HG03460 (cell line): ENCODE data around the gene PFKFB1.
"Not testable (repeated sequence)": the region's sequence is repeated elsewhere in the genome, so short reads cannot be mapped to it uniquely, and the experiment has no call there.

Experiments
- ATAC-seq: cut with Tn5 transposase; IDR thresholded peaks from one replicate; pipeline ENCODE4 v1.9.1; 2021; ENCODE audit not compliant: unreplicated experiment

The PFKFB1 gene

DNA sequence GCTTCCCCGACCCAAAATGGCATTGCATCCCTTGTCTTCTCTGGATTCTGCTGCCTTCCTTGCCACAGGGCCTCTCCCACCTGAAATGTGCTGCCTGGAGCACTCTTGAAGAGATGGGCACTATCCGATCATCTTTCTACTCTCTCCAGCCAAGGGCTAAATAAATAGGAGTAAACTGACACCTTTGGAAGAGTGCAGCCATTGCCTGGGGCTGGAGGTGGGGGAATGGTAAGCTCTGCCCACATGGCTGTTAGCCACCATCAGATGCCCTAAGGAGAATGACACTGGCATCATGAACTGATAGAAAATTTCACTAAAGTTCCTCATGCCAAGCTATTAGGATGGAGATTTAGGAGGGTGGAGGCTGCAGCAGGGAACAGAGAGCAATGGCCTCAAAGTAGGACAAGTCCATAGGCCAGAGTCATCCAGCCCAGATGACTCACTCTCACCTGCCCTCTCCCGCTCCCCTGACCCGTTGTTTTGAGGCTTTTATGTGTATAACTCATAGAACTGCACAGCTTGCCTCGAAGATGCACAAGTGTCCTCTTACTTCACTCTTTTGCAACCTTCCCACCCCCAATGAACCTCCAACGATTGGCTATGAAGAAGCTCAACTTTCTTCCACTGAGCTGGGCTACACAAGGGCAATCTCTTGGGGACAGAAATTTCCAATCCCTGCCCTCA lies 822 bp upstream of the PFKFB1 start:
- no peak for ATAC-seq

DNA sequence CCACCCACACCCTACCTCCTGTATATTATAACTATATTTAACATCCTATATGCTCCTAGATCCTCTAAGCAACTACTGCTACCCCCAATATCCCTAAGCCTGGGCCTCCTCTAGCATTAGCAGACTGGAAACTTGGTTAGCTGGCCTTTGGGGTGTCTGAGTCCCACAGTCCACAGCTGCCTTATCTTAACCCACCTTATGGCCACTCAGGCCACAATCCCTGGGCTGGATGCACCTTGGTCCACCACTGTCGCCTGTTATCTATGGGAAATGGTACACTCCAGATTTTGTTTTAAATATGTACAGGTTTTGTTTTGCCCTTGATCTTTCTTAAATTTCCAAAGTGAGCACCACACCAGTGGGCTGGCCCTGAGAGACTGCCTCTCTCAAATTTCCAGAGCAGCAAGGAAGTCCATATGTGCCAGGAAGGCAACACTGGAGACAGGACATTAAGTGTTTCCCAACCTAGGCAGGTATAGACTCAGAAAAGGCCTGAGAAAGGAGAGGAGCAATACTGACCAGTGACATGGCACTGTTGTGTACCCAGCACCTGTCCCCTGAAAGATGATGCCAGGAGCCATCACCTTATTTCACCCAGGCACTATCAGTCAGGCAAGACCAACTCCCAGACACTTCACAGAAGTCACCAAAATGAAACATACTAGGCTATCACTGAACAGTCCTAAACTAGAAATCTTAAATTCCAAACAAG lies 921 bp downstream of the PFKFB1 start:
- no peak for ATAC-seq

DNA sequence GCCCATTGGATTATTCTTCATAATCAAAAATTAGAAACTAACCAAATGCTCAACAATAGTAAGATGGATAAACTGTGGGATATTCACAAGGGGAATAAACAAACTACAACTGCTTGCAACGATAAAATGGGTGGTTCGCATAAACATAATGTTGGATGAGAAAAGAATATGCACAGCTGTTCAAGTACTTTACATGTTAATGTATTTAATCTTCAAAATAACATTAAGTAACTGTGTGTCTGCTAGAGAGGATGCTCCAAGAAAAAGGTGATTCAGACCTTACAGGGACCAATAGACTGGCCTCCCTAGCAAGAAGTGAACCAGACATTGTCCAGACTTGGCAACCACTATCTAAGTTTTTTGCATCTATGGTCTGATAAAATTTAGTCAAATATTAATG lies 2.3 kb downstream of the PFKFB1 start:
- no peak for ATAC-seq

DNA sequence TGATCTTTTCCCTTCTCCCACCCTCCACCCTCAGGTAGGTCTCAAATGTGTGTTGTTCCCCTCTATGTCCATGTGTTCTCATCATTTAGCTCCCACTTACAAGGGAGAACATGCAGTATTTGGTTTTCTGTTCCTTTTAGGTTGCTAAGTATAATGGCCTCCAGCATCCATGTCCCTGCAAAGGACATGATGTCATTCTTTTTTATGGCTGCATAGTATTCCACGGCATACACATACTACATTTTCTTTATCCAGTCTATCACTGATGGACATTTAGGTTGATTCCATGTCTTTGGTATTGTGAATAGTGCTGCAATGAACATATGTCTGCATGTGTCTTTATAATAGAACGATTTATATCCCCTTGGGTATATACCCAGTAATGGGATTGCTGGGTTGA lies 10.7 kb downstream of the PFKFB1 start:
- not testable (repeated sequence) for ATAC-seq

DNA sequence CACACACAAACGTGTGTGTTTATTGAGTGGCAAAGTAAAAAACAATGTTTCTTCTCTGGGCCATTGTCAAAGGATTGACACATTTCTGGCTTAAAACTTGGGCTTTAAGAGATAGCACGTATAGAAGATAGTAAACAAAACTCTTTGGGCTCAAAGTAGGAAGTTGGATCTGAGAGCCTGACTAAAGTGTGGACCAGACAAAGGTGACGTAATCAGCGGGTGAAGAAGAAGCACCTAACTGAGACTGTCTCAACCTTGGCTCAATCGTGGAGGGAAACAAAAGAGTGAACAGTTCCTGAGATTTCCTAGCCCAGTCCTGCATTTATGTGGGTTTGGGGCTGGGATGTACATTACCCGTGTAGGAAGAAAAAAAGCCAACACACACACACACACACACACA lies 13.7 kb downstream of the PFKFB1 start:
- no peak for ATAC-seq

DNA sequence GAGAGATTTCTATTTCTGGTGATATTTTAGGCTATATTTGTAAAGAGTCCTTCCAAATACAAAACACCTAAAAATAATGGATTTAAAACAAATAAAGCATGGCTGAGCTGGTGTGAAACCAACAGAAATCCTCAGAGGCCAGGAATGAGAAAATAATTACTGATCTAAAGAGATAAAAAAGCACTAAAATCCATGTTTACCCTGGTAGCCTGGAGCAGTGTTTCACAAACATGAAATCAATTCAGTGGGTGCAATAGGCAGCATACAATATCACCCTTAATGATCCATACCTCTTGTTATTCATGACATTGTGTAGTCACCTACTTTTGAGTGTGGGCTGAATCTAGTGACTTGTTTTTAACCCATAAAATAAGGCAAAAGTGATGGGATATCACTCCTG lies 14.6 kb downstream of the PFKFB1 start:
- no peak for ATAC-seq

DNA sequence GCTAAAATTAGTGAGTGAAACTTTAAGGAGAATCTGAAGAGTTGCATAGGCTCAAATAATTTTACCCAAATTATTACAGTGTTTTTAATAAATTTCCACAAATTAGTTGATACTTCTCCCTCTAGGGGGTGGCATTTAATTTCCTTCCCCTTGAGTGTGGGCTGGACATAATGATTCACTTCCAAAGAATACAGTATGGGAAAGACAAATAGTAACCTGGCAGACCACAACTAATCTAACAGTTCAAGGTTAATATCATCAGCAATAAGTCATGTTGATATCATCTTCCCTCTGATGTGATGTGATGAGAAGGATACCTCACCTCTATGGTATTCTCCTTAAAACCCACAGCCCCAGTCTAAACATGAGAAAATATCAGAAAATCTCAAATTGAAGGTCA lies 15.5 kb downstream of the PFKFB1 start:
- no peak for ATAC-seq

DNA sequence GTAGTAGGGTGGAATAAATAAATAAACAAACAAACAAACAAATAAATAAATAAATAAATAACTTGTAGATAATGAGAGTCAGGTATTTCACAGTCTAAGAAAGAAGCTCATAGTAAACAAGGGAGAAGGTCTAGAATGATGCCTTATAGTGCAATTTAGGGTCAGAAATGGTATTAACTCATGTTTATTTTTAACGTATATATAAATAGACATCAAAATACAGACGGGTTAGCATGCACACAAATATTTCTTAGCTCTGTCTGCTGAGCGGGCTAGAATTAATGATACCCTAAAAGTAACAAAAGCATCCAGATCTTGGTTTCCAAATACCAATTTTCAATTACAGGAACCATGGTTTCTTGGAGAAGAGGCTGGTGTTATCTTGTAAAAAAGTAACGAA lies 16.6 kb downstream of the PFKFB1 start:
- no peak for ATAC-seq

DNA sequence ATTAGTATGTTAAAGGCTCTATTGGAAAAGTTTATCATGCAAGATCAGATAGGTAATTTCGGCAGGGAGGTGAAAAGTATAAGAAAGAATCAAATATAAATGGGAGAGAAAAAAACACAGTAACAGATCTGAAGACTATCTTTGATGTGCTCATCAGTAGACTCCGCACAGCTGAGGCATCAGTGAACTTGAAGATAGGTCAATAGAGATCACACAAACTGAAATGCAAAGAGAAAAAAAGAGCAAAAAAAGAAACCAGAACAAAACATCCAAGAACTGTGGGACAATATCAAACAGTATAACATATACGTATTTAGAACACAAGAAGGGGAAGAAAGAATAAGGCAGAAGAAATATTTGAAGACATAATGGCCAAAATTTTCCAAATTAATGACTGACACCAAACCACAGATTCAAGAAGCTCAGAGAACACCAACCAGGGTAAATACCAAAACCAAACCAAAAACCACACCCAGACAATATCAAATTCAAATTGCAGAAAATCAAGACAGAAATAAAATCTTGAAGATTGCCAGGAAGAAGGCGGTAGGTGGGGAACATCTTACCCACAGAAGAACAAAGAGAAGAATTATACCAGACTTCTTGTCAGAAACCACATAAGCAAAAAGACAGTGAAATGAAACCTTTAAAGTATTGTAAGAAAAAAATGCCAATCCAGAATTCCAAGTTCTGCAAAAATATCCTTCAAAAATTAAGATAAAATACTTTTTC lies 29.1 kb downstream of the PFKFB1 start:
- no peak for ATAC-seq

DNA sequence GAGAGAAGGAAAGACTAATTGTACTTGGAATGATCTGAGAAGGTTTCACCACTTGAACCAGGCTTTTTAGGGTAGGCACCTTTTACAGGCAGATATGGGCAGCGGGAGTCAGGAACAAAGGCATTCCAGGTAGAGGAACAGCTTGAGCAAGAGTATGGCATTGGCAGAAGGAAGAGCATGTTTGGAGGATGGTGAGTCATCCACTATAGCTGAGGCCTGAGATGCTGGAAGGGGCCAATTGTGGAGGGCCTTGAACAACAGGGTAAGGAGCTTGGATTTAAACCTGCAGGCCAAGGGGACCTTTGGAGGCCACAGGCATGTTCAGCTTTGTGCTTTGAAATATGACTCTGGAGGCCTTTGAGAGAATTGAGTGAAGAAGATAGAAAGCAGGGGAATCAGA lies 32.2 kb downstream of the PFKFB1 start:
- ATAC-seq: no peak

DNA sequence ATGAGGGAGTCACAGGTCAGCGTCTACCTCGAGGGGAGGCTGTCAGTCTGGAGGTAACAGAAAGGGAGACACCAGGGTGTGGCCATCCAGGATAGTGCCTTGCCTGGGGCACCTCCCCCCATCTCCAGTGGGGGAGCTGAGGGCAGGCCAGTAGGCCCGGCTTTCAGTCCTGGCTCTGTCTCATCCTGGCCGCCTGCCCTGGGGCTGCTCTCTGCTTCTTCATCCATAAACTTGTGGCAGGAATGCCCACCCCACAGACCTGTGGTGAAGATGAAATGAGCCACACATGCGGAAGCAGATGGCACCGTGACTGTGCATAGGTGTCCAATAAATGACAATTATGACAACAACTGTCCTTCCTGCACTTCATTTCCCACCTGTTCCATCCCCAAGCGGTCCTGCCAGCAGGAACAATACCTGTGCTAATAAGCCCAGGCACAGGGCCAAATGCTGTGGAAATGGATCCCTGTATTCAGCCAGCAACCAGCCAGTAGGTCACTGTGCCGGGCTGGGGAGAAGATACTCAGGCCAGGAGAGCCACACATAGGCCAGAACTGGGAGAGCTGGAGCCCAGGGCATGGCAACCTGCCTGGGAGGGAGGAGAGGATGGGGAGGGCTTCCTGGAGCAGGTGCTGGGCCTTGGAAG lies 43.1 kb downstream of the PFKFB1 start:
- ATAC-seq: no peak

DNA sequence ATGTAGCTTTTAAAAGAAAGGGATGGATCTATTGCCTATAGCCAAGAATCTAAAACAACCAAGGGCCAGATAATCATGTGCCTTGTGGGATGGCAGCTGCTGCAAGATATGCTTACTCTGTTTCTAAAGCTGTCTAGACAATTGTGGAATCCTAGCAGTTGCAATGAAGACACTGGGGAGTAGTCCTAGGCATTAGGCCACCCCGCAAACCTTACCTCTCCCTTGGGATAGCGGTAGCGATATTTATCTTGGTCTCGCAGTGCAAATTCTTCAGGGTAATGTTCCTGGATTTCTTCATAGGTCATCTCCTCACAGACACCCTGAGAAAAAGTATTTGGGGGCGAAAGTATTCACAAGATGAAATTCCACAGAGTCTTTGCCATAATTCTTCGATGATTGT lies 48.8 kb downstream of the PFKFB1 start:
- ATAC-seq: no peak

DNA sequence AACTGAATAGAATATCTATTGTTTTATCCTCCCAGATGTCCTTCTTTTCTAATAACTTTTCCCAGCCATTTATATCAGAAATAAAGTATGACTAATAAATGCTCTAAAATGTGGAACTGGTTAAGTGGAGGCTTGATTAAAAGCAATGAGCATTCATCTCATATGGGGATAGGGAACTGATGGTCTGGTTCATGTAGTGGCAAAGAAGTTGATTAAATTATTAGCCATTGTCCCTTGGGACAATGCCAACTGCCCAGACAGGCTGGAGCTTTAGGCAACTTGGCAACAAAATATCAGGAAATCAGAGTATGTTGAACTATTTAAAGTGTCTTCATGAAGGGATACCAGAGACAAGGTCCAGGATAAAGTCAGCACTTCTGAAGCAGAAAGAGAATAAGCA lies 49.2 kb downstream of the PFKFB1 start:
- ATAC-seq: no peak

DNA sequence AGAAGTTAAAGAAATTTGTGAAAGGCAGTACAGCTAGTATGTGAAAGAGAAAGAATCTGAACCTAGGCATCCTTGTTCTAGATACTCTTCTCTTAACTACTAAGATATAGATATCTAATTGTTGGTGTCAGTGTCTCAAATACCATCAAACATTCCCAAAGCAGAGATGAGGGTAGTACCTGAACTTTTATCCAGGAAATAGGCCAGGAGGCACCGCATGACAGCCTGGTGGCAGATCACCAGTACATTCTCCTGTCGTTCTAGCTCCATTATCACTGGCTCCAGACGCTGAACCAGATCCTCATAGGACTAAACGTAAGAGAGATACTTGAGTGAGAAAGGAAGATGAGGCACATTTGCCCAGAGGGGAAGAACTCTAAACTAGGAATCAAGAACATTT lies 56.6 kb downstream of the PFKFB1 start:
- ATAC-seq: no peak

DNA sequence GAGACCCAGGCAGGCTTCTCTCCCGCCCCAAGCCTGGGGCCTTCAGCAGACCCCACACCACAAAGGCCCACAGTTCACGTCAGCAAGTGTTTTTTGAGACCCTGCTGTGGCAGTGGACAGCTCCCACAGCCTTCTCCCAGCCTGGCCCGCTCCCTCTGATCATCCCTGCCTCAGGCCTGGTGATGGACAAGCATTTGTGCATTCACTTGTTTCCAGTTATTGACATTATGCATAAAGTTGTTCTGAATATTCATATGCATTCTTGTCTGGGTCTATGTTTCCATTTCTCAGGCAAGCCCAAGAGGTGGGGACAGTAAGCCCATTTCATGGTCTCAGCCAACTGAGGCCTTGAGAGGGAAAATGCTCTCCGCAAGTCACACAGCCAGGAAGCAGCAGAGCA lies 58.7 kb downstream of the PFKFB1 start:
- no peak for ATAC-seq

DNA sequence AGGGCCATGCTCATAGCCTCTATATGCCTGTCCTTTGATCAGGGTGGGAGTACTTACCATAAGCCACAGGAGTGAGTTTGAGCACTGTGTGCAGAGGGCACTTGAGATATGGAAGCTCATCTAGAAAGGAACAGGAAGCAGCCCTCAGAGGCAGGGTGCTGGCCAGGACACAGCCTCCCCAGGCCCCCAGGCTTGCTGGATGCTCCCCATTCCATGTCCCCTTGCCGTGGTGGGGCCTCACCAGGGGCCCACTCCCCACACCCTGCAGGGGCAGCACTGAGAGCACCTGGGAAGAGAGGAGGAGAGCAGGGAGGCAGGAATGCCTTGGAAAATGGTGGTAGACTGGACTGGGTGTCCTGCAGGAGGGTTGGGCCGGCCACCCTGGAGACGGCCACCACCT lies 59.1 kb downstream of the PFKFB1 start:
- ATAC-seq: no peak

DNA sequence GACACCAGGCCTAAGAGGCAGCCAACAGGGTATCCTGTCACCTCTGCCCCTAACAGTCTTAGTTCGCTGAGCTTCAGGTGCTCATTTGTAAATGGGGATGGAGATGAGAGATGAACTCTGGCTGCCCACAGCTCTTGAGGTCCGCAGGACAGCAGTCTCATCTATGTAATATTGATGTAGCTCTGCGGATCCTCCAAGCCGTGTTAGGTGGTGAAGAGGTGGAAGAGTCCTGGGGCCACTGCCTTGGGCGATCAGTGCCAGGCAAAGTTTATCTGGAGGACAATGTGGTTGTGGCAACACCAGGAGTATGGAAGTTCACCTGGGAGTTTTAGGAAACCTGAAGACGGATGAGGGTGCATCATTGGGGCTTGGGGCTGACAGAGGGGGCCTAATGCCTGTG lies 59.9 kb downstream of the PFKFB1 start:
- no peak for ATAC-seq

DNA sequence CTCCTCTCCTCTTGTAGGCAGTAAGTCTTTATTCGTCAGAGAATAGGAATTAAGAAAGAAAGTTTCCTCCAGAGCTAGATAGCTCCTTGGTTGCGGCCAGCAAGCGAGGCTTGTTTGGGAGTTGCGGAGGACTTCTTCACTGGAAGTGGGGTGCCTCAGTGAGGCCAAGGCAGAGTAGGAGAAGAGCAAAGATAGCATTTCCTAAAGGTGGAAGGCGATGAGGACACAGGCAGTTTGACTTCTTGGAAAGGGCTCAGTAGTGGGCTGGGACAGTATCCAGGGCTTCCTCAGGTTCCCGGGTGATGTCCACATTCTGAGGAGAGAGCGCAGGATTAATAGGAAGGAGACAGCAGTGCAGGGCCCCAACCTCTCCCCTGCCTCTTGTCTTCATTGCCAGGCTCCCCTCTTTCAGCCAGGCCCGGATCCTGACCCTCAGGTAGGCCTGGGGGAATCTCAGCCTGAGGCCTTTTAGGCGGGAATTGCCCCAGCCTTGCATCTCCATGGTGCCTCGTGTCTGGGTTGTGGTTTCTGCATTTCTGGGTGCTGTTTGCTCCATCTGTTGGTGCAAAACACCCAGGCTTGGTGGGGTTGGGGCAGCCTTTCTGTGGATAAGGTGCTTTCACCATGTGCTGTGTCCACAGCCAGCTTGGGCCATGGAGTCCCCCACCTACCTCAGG lies 60.7 kb downstream of the PFKFB1 start:
- no peak for ATAC-seq

DNA sequence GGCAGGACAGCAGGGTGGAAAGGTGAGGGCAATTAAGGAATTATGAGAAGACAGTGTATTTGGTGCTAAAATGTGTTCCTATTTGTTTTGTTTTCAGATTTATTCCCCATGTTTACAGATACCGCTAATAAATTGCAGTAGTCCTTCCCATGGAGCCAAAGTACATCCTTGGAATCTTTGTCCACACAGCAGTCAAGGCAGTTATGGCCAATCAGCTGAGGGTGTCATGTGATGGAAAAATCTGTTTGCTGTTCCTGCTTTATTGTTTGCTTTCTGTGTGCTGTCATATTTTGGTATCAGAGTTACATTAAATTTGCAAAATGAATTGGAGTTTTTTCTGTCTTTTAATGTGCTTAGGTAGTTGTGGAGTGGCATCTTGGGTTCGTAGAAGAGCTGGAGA lies 62.9 kb downstream of the PFKFB1 start:
- ATAC-seq: no peak

DNA sequence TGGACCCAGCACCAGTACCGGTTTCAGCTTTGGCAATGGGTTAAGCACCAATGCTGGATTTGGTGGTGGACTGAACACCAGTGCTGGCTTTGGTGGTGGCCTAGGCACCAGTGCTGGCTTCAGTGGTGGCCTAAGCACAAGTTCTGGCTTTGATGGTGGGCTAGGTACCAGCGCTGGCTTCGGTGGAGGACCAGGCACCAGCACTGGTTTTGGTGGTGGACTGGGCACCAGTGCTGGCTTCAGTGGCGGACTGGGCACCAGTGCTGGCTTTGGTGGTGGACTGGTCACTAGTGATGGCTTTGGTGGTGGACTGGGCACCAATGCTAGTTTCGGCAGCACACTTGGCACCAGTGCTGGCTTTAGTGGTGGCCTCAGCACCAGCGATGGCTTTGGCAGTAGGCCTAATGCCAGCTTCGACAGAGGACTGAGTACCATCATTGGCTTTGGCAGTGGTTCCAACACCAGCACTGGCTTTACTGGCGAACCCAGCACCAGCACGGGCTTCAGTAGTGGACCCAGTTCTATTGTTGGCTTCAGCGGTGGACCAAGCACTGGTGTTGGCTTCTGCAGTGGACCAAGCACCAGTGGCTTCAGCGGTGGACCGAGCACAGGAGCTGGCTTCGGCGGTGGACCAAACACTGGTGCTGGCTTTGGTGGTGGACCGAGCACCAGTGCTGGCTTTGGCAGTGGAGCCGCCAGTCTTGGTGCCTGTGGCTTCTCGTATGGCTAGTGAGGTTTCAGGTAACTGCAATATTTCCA lies 63.5 kb downstream of the PFKFB1 start:
- ATAC-seq: no peak

DNA sequence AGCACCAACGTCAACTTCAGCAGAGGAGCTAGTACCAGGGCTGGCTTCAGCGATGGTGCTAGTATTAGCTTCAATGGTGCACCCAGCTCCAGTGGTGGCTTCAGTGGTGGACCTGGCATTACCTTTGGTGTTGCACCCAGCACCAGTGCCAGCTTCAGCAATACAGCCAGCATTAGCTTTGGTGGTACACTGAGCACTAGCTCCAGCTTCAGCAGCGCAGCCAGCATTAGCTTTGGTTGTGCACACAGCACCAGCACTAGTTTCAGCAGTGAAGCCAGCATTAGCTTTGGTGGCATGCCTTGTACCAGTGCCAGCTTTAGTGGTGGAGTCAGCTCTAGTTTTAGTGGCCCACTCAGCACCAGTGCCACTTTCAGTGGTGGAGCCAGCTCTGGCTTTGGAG lies 65.1 kb downstream of the PFKFB1 start:
- ATAC-seq: no peak
